Activated CD4-positive, alpha-beta T cell treated with anti-CD3 and anti-CD28 coated beads, Interleukin-2, amount 50 U/mL, for 24 hours (primary cell): ENCODE data around the gene U2AF2.
A peak's percentile ranks its signal among the peaks of the same experiment; 100 is the strongest.

Source experiments
- DNase-seq, 2 donors: peaks; one replicate each; pipeline ENCODE4 v3.0.0-alpha.2; 2020; ENCODE audit warnings: low read depth in 1 of 2, low spot score in 1 of 2

Gene U2AF2

GRCh38 chr19:55643003-55643886 lies 11.6 kb upstream of the U2AF2 start, which contains the start of gene ZNF581:
TSS of gene ZNF581 (plus strand) at chr19:55643649. CDS start at chr19:55644572, 923 bp downstream.
- DNase-seq, result peak; percentile 70 to 80

- DNase-seq, result no peak
Observed at GRCh38 chr19:55643887-55644176, 11.0 kb upstream of the U2AF2 start.

GRCh38 chr19:55644191-55644833 lies 10.5 kb upstream of the U2AF2 start:
- no peak for DNase-seq

GRCh38 chr19:55644842-55645511 lies 9.9 kb upstream of the U2AF2 start:
- DNase-seq, result no peak

- DNase-seq, result no peak
Observed at GRCh38 chr19:55645512-55645881, 9.3 kb upstream of the U2AF2 start.

- no peak for DNase-seq
Observed at GRCh38 chr19:55646889-55647731, 7.7 kb upstream of the U2AF2 start.

- DNase-seq, result no peak
Observed at GRCh38 chr19:55647732-55648584, 6.9 kb upstream of the U2AF2 start, which contains the start of gene CCDC106. TSS of gene CCDC106 (plus strand) at chr19:55648212. CDS start at chr19:55649047, 835 bp downstream.

- no peak for DNase-seq
Observed at GRCh38 chr19:55648585-55649267, 6.1 kb upstream of the U2AF2 start.

GRCh38 chr19:55649268-55650125 lies 5.3 kb upstream of the U2AF2 start:
- DNase-seq, result no peak

- no peak for DNase-seq
Observed at GRCh38 chr19:55650126-55650557, 4.7 kb upstream of the U2AF2 start.

GRCh38 chr19:55650602-55651230 lies 4.1 kb upstream of the U2AF2 start:
- DNase-seq, result no peak

GRCh38 chr19:55651236-55651635 lies 3.6 kb upstream of the U2AF2 start:
- DNase-seq, result no peak

GRCh38 chr19:55652311-55653128 lies 2.3 kb upstream of the U2AF2 start:
- no peak for DNase-seq

- DNase-seq, result peak; percentile 97 to 99
Observed at GRCh38 chr19:55653651-55654322, 1.0 kb upstream of the U2AF2 start.

GRCh38 chr19:55654323-55654867 lies 440 bp upstream of the U2AF2 start:
- DNase-seq, result peak; percentile 93 to 98

- DNase-seq, result no peak
Observed at GRCh38 chr19:55655648-55656040, 809 bp downstream of the U2AF2 start.
